PC-3 (cell line): ENCODE results near the gene ARHGAP15.

Experiments
- CTCF ChIP-seq: fragments of 300-600 bp; sonication (generic); conservative IDR thresholded peaks from 2 replicates; pipeline ENCODE4 v1.5.1; 2017; ENCODE audit warnings: antibody characterized with exemption, low read depth, mild to moderate bottlenecking, low read length
- EZH2 ChIP-seq: fragments of 300-600 bp; sonication (generic); IDR thresholded peaks from one replicate; pipeline ENCODE4 v1.6.1; 2017; ENCODE audit warnings: antibody characterized with exemption, mild to moderate bottlenecking, low read length; ENCODE audit not compliant: unreplicated experiment
- EZH2phosphoT487 ChIP-seq: fragments of 300-600 bp; sonication (generic); IDR thresholded peaks from 2 replicates; pipeline ENCODE4 v1.6.1; 2018; ENCODE audit warnings: mild to moderate bottlenecking, antibody characterized with exemption, low read length, borderline replicate concordance

- TF ChIP-seq CTCF (no peak), EZH2 (no peak), EZH2phosphoT487 (no peak)
These were observed 47.4 kb downstream of the ARHGAP15 start for GRCh38 chr2:143176606-143177005.
